ENCODE data around the gene TRMT2A. TPM values are rescaled to one million over a fixed set of nuclear protein-coding genes. Genes with fewer than 3 reads are reported as not detected.

TRMT2A gene
- polyA plus RNA-seq, 1 donor (not counting 4 experiments of a cell fraction or from before 2014, with no cell fraction given): 18.3 TPM

- Histone ChIP-seq H3K36me3 (ENCODE audit: control insufficient read depth in 2 of 2, extremely low read depth in 1 of 2, insufficient read depth in 2 of 2, low read length in 2 of 2) (peaks cover 31 to 44% of the 10 kb centered on the region in 2 experiments), H3K4me3 (ENCODE audit: control insufficient read depth in 2 of 3, extremely low read depth in 1 of 3, insufficient read depth in 2 of 3, low read depth in 1 of 3, low read length in 3 of 3) (no peak overlapping the region), H4K20me1 (ENCODE audit: control insufficient read depth, extremely low read depth, insufficient read depth, low read length) (peaks cover 14% of the 10 kb centered on the region), H3K9me1 (ENCODE audit: control insufficient read depth, extremely low read depth, insufficient read depth, low read length) (peaks cover 5% of the 10 kb centered on the region), H3K79me2 (ENCODE audit: control insufficient read depth, insufficient read depth, low read length) (peaks cover 69% of the 10 kb centered on the region), H3K4me1 (ENCODE audit: control insufficient read depth, extremely low read depth, insufficient read depth, low read length) (peaks cover 16% of the 10 kb centered on the region), H2AFZ (ENCODE audit: control insufficient read depth, low read length) (no peak overlapping the region), H3K4me2 (ENCODE audit: control insufficient read depth, extremely low read depth, insufficient read depth, low read depth, low read length) (no peak overlapping the region), H3K9me3 (ENCODE audit: control insufficient read depth, low read depth, low read length) (no peaks in the 10 kb centered on the region), H3K9ac (ENCODE audit: control insufficient read depth, extremely low read depth, insufficient read depth, low read length) (no peak overlapping the region), H3K27me3 (ENCODE audit: control insufficient read depth, extremely low read depth, insufficient read depth, low read length) (no peaks in the 10 kb centered on the region), H3K27ac (ENCODE audit: control insufficient read depth, insufficient read depth, low read length) (no peak overlapping the region)
- DNase-seq (ENCODE audit: low read depth, low spot score) (no peak), FAIRE-seq (no peak)
- TF ChIP-seq EZH2 (IDR thresholded peaks at IDR 0.05; ENCODE audit: low read length): no peak
- peak in 2 of 3 experiments; percentile 35 to 61 for TF ChIP-seq CTCF (optimal IDR thresholded peaks at IDR 0.05 in 1 of 3, IDR thresholded peaks at IDR 0.05 in 1 of 3, conservative IDR thresholded peaks at IDR 0.05 in 1 of 3; ENCODE audit: extremely low read depth in 1 of 3, insufficient read depth in 2 of 3, low read length in 3 of 3)
- dilution Hi-C loops (cut with MboI; ENCODE audit: extremely low pct_ligation_motif_present, low sequenced_read_pairs): no loop called here
Measured at GRCh38 chr22:20084547-20085413, 32.2 kb downstream of the TRMT2A start.

GRCh38 chr22:20083891-20084546, 33.0 kb downstream of the TRMT2A start:
- Histone ChIP-seq H3K9me1 (ENCODE audit: control insufficient read depth, extremely low read depth, insufficient read depth, low read length) (peaks cover 5% of the 10 kb centered on the region), H3K4me3 (ENCODE audit: control insufficient read depth in 2 of 3, extremely low read depth in 1 of 3, insufficient read depth in 2 of 3, low read depth in 1 of 3, low read length in 3 of 3) (no peak overlapping the region), H3K9ac (ENCODE audit: control insufficient read depth, extremely low read depth, insufficient read depth, low read length) (no peak overlapping the region), H2AFZ (ENCODE audit: control insufficient read depth, low read length) (no peak overlapping the region), H3K79me2 (ENCODE audit: control insufficient read depth, insufficient read depth, low read length) (peaks cover 69% of the 10 kb centered on the region), H3K27me3 (ENCODE audit: control insufficient read depth, extremely low read depth, insufficient read depth, low read length) (no peaks in the 10 kb centered on the region), H3K4me1 (ENCODE audit: control insufficient read depth, extremely low read depth, insufficient read depth, low read length) (peaks cover 16% of the 10 kb centered on the region), H4K20me1 (ENCODE audit: control insufficient read depth, extremely low read depth, insufficient read depth, low read length) (peaks cover 12% of the 10 kb centered on the region), H3K36me3 (ENCODE audit: control insufficient read depth in 2 of 2, extremely low read depth in 1 of 2, insufficient read depth in 2 of 2, low read length in 2 of 2) (peaks cover 29 to 39% of the 10 kb centered on the region in 2 experiments), H3K9me3 (ENCODE audit: control insufficient read depth, low read depth, low read length) (no peaks in the 10 kb centered on the region), H3K27ac (ENCODE audit: control insufficient read depth, insufficient read depth, low read length) (no peak overlapping the region), H3K4me2 (ENCODE audit: control insufficient read depth, extremely low read depth, insufficient read depth, low read depth, low read length) (no peak overlapping the region)
- dilution Hi-C loops (cut with MboI; ENCODE audit: extremely low pct_ligation_motif_present, low sequenced_read_pairs): no loop called here
- FAIRE-seq: no peak
- TF ChIP-seq CTCF (optimal IDR thresholded peaks at IDR 0.05 in 1 of 3, IDR thresholded peaks at IDR 0.05 in 1 of 3, conservative IDR thresholded peaks at IDR 0.05 in 1 of 3; ENCODE audit: extremely low read depth in 1 of 3, insufficient read depth in 2 of 3, low read length in 3 of 3): no peak
- TF ChIP-seq EZH2 (IDR thresholded peaks at IDR 0.05; ENCODE audit: low read length): no peak
- no peak for DNase-seq (ENCODE audit: low read depth, low spot score)

Measured in keratinocyte (primary cell).